MM.1S (cell line): Measurements from ENCODE around the gene STAT5A.

Experiments used
- EZH2phosphoT487 ChIP-seq: fragments of 300-600 bp; sonication (generic); IDR thresholded peaks from 2 replicates; pipeline ENCODE4 v1.6.1; 2018; ENCODE audit warnings: antibody characterized with exemption, low read length
- TF ChIP-seq, protein P1 (sequence below): fragments of 300-600 bp; sonication (generic); IDR thresholded peaks from 2 replicates; pipeline ENCODE4 v1.5.1; 2016; ENCODE audit warnings: antibody characterized with exemption, low read length, mixed read lengths

DNA sequence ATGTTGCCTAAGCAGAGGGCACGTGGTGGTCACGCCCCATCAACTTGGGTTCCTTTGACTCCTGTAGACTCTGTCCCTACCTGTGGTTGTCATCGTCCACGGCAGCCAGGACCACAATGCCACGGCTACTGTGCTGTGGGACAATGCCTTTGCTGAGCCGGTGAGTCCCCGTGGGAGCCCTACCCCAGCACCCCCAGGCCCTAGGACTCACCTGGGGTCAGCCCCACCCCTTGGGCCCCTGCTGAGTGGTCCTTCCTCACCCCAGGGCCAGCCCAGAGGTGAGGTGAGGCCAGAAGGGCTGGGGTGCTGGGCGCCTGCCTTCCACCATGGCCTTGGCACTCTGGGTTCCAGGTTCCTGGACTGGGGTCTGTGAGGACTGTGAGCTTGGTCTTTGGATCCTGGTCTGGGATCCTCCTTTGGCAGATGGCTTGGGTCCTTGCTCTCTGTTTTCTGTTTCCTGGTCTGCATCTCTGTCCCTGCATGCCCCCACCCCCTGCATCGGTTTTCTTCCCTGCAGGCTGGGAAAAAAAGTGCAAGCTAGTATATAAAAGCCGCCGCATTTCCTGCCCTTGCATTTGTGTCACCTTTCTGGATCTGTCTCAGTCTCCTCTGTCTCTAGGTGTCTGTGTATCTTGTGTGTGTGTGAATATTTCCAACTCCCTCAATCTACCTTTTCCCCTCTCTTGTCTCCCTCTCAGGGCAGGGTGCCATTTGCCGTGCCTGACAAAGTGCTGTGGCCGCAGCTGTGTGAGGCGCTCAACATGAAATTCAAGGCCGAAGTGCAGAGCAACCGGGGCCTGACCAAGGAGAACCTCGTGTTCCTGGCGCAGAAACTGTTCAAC, 17.5 kb downstream of the STAT5A start:
- TF ChIP-seq, protein P1, sequence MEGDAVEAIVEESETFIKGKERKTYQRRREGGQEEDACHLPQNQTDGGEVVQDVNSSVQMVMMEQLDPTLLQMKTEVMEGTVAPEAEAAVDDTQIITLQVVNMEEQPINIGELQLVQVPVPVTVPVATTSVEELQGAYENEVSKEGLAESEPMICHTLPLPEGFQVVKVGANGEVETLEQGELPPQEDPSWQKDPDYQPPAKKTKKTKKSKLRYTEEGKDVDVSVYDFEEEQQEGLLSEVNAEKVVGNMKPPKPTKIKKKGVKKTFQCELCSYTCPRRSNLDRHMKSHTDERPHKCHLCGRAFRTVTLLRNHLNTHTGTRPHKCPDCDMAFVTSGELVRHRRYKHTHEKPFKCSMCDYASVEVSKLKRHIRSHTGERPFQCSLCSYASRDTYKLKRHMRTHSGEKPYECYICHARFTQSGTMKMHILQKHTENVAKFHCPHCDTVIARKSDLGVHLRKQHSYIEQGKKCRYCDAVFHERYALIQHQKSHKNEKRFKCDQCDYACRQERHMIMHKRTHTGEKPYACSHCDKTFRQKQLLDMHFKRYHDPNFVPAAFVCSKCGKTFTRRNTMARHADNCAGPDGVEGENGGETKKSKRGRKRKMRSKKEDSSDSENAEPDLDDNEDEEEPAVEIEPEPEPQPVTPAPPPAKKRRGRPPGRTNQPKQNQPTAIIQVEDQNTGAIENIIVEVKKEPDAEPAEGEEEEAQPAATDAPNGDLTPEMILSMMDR = no peak
- TF ChIP-seq EZH2phosphoT487 = no peak
